ENCODE measurements around the gene CHURC1.

GRCh38 chr14:64953310-64953654 lies 39.0 kb downstream of the CHURC1 start:
- no peak for TF ChIP-seq CTCF (IDR thresholded peaks at IDR 0.05)
- TF ChIP-seq POLR2A (IDR thresholded peaks at IDR 0.05), result no peak
